Prostate gland (tissue), 2 donors: ENCODE data around the gene LMO2.

Experiments
- CTCF ChIP-seq, 4 experiments: fragments of 200-600 bp in 2 of 4; fragments of 450-650 bp in 2 of 4; sonication (generic) in 2 of 4; IDR thresholded peaks; 1 replicate in 3 of 4; 2 replicates in 1 of 4; pipeline ENCODE4 v1.5.1; 2016 to 2019; ENCODE audit warnings: antibody characterized with exemption in 4 of 4, mild to moderate bottlenecking in 2 of 4, moderate library complexity in 2 of 4
- POLR2A ChIP-seq: fragments of 450-650 bp; IDR thresholded peaks from one replicate; pipeline ENCODE4 v1.6.1; 2016; ENCODE audit warnings: antibody characterized with exemption, mild to moderate bottlenecking
- POLR2AphosphoS5 ChIP-seq: sonication (generic); formaldehyde crosslinking; IDR thresholded peaks from one replicate; pipeline ENCODE4 v1.6.1; 2017; ENCODE audit warnings: antibody characterized with exemption

- TF ChIP-seq CTCF (IDR thresholded peaks at IDR 0.05) (no peak), POLR2A (no peak), POLR2AphosphoS5 (no peak)
Measured at GRCh38 chr11:33866936-33867335, 24.9 kb downstream of the LMO2 start.
